HepG2 (cell line): ENCODE results near the gene GLE1. TPM values are rescaled to one million over a fixed set of nuclear protein-coding genes. Genes with fewer than 3 reads are reported as not detected.
A peak's percentile ranks its signal among the peaks of the same experiment; 100 is the strongest.

ENCODE experiments used
- ETV5 ChIP-seq: IDR thresholded peaks from 2 replicates; pipeline ENCODE4 v1.6.1; 2018; ENCODE audit warnings: missing biosample characterization, missing genetic modification reagents, inconsistent platforms, borderline replicate concordance
- FOXK2 ChIP-seq: fragments of 450-650 bp; IDR thresholded peaks from 2 replicates; pipeline ENCODE4 v1.6.1; 2016
- FOXO1 ChIP-seq: sonication (generic); formaldehyde crosslinking; IDR thresholded peaks from 2 replicates; pipeline ENCODE4 v1.4.0; 2020; ENCODE audit warnings: missing genetic modification reagents
- GABPB1 ChIP-seq: IDR thresholded peaks from 2 replicates; pipeline ENCODE4 v1.6.1; 2016; ENCODE audit warnings: mild to moderate bottlenecking, missing genetic modification reagents, moderate library complexity, missing compliant biosample characterization
- GATAD1 ChIP-seq: IDR thresholded peaks from 2 replicates; pipeline ENCODE4 v1.6.1; 2016; ENCODE audit warnings: missing genetic modification reagents, missing compliant biosample characterization
- MTF1 ChIP-seq: sonication (generic); formaldehyde crosslinking; IDR thresholded peaks from 2 replicates; pipeline ENCODE4 v1.5.0; 2020; ENCODE audit warnings: missing genetic modification reagents
- MYC ChIP-seq: sonication (generic); formaldehyde crosslinking; IDR thresholded peaks from 2 replicates; pipeline ENCODE4 v1.9.0; 2021; ENCODE audit warnings: missing genetic modification reagents, borderline replicate concordance
- NFYB ChIP-seq: sonication (generic); formaldehyde crosslinking; IDR thresholded peaks from 2 replicates; pipeline ENCODE4 v1.4.0; 2020; ENCODE audit warnings: missing genetic modification reagents
- NPAS2 ChIP-seq: sonication (generic); formaldehyde crosslinking; IDR thresholded peaks from 2 replicates; pipeline ENCODE4 v1.8.0; 2022; ENCODE audit warnings: mild to moderate bottlenecking, missing genetic modification reagents, borderline replicate concordance
- SALL2 ChIP-seq: sonication (generic); formaldehyde crosslinking; IDR thresholded peaks from 2 replicates; pipeline ENCODE4 v1.8.1; 2023; ENCODE audit warnings: mild to moderate bottlenecking, missing genetic modification reagents, inconsistent platforms
- TGIF2 ChIP-seq: IDR thresholded peaks from 2 replicates; pipeline ENCODE4 v1.6.1; 2016; ENCODE audit warnings: control low read depth, missing compliant biosample characterization
- YY1 ChIP-seq: IDR thresholded peaks from 2 replicates; pipeline ENCODE4 v1.6.1; 2011; ENCODE audit warnings: low read length, low read depth, moderate library complexity, mild to moderate bottlenecking; ENCODE audit not compliant: insufficient read depth, insufficient replicate concordance
- ZFP36 ChIP-seq: fragments of 150-350 bp; IDR thresholded peaks from 2 replicates; pipeline ENCODE4 v1.6.1; 2018; ENCODE audit warnings: borderline replicate concordance, low read length, low read depth; ENCODE audit not compliant: partially characterized antibody
- ZFP62 ChIP-seq: sonication (generic); formaldehyde crosslinking; IDR thresholded peaks from 2 replicates; pipeline ENCODE4 v1.4.0; 2020; ENCODE audit warnings: missing genetic modification reagents
- ZNF616 ChIP-seq: sonication (generic); formaldehyde crosslinking; IDR thresholded peaks from 2 replicates; pipeline ENCODE4 v1.5.0; 2020; ENCODE audit warnings: low read depth, mild to moderate bottlenecking, missing genetic modification reagents
- ZNF777 ChIP-seq: sonication (generic); formaldehyde crosslinking; IDR thresholded peaks from 2 replicates; pipeline ENCODE4 v1.4.0; 2020; ENCODE audit warnings: missing genetic modification reagents
- ZNF878 ChIP-seq: sonication (generic); formaldehyde crosslinking; IDR thresholded peaks from 2 replicates; pipeline ENCODE4 v1.8.1; 2023; ENCODE audit warnings: mild to moderate bottlenecking, missing genetic modification reagents, moderate library complexity
- polyA plus RNA-seq, 8 experiments: library from polyadenylated mRNA; depleted of rRNA in 3 of 8; stranded (reverse) in 7 of 8; unstranded in 1 of 8; fragments of >200 nt; fragmentation: Illumina TruSeq in 4 of 8; extraction: Trizol in 4 of 8; gene quantifications; 2 replicates each; pipeline versions ENCODE4 v1.2.1 to v1.2.3, GENCODE V29; 2011 to 2016; ENCODE audit warnings: low read depth in 4 of 8, missing spikeins in 1 of 8, mixed read lengths in 1 of 8; ENCODE audit not compliant: insufficient read depth in 1 of 8
- total RNA-seq, 5 experiments: library from RNA; depleted of rRNA; stranded (reverse); fragments of >200 nt; fragmentation: Illumina TruSeq; extraction: Trizol; gene quantifications; 2 replicates each; pipeline ENCODE4 v1.2.3, GENCODE V29; 2016; ENCODE audit warnings: low read depth in 1 of 5
- TF ChIP-seq, protein P1 (sequence below): sonication (generic); formaldehyde crosslinking; IDR thresholded peaks from 2 replicates; pipeline ENCODE4 v1.9.0; 2022; ENCODE audit warnings: low read depth, missing genetic modification reagents
- TF ChIP-seq, protein P2 (sequence below): sonication (generic); formaldehyde crosslinking; IDR thresholded peaks from 2 replicates; pipeline ENCODE4 v1.5.1; 2020; ENCODE audit warnings: mild to moderate bottlenecking, missing genetic modification reagents
- TF ChIP-seq, protein P3 (sequence below): sonication (generic); formaldehyde crosslinking; IDR thresholded peaks from 2 replicates; pipeline ENCODE4 v1.5.0; 2020; ENCODE audit warnings: mild to moderate bottlenecking, missing genetic modification reagents
- TF ChIP-seq, protein P4 (sequence below): sonication (generic); formaldehyde crosslinking; conservative IDR thresholded peaks from 2 replicates; pipeline ENCODE4 v1.8.0; 2022; ENCODE audit warnings: mild to moderate bottlenecking, moderate library complexity, missing genetic modification reagents

Gene GLE1
- total and polyA plus RNA-seq, 2 of the 13 experiments (the other 11 are each of a cell fraction or from before 2014, with no cell fraction given), result 14.7 to 28.8 TPM

DNA sequence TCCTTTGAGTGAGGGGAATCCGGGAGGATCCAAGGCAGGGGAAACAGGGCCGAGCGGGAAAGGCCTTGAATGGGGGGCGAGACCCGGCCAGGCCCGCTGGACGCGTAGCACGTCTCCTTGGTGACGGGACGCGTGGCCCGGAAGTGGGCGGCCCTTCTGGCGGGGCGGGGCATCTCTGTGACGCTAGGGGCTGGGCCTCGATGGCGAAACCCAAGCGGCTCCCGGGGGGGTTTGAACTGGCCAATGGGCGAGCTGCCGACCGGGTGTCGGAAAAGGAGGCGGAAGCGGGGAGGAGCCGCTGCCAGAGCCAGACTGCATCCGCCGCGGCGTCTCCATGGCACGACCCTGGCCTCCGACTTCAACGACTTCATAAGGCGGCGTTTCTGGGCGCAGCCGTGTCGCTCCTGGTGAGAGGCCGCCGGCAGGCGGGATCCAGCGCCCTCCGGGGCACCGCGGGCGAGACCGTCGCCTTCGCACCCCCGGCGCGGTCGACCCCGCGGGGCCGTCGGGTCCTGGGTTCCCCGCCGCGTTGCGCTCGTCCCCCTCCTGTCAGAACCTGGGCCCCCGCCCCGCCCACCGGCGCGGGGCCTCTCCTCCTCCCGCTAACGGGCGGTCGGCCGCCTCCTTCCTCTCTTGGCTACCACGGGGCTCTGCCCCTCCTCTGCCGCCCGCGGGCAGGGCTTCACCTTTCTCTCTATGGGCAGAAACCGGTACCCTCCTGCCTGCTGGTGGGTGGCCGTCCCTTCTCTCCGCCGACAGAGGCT is 48.5 kb upstream of the GLE1 start, which contains the start of gene ODF2 (continued):
- TF ChIP-seq, protein P1, sequence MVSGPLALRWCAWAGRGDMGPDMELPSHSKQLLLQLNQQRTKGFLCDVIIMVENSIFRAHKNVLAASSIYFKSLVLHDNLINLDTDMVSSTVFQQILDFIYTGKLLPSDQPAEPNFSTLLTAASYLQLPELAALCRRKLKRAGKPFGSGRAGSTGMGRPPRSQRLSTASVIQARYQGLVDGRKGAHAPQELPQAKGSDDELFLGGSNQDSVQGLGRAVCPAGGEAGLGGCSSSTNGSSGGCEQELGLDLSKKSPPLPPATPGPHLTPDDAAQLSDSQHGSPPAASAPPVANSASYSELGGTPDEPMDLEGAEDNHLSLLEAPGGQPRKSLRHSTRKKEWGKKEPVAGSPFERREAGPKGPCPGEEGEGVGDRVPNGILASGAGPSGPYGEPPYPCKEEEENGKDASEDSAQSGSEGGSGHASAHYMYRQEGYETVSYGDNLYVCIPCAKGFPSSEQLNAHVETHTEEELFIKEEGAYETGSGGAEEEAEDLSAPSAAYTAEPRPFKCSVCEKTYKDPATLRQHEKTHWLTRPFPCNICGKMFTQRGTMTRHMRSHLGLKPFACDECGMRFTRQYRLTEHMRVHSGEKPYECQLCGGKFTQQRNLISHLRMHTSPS (CRISPR knock-in tag), result no peak
- TF ChIP-seq NFYB (CRISPR knock-in tag) (peak; percentile 87), TGIF2 (CRISPR knock-in tag) (peak; percentile 79; the same call in 1 of the 2 replicates), ETV5 (CRISPR knock-in tag) (peak; percentile 90), ZNF878 (CRISPR knock-in tag) (0 out of 2 replicates have a peak, but pooled peaks have one; percentile 72), FOXK2 (no peak), ZNF616 (no peak), ZNF777 (peak; percentile 97), MTF1 (no peak), MYC (CRISPR knock-in tag) (peak; percentile 71), FOXO1 (0 out of 2 replicates have a peak, but pooled peaks have one; percentile 15), ZFP62 (CRISPR knock-in tag) (no peak), GATAD1 (CRISPR knock-in tag) (peak; percentile 68), GABPB1 (CRISPR knock-in tag) (peak; percentile 95), YY1 (peak; percentile 56), ZFP36 (no peak), SALL2 (CRISPR knock-in tag) (peak; percentile 85; the same call in 1 of the 2 replicates), NPAS2 (no peak)
- TF ChIP-seq, protein P2, sequence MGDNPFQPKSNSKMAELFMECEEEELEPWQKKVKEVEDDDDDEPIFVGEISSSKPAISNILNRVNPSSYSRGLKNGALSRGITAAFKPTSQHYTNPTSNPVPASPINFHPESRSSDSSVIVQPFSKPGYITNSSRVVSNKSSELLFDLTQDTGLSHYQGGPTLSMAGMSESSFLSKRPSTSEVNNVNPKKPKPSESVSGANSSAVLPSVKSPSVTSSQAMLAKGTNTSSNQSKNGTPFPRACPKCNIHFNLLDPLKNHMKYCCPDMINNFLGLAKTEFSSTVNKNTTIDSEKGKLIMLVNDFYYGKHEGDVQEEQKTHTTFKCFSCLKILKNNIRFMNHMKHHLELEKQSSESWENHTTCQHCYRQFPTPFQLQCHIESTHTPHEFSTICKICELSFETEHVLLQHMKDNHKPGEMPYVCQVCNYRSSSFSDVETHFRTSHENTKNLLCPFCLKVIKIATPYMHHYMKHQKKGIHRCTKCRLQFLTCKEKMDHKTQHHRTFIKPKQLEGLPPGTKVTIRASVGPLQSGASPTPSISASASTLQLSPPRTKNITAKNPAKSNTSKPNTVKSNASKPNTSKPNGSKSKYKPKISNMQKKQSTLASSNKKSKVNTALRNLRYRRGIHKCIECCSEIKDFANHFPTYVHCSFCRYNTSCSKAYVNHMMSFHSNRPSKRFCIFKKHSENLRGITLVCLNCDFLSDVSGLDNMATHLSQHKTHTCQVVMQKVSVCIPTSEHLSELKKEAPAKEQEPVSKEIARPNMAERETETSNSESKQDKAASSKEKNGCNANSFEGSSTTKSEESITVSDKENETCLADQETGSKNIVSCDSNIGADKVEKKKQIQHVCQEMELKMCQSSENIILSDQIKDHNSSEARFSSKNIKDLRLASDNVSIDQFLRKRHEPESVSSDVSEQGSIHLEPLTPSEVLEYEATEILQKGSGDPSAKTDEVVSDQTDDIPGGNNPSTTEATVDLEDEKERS (CRISPR knock-in tag), result no peak
- TF ChIP-seq, protein P3, sequence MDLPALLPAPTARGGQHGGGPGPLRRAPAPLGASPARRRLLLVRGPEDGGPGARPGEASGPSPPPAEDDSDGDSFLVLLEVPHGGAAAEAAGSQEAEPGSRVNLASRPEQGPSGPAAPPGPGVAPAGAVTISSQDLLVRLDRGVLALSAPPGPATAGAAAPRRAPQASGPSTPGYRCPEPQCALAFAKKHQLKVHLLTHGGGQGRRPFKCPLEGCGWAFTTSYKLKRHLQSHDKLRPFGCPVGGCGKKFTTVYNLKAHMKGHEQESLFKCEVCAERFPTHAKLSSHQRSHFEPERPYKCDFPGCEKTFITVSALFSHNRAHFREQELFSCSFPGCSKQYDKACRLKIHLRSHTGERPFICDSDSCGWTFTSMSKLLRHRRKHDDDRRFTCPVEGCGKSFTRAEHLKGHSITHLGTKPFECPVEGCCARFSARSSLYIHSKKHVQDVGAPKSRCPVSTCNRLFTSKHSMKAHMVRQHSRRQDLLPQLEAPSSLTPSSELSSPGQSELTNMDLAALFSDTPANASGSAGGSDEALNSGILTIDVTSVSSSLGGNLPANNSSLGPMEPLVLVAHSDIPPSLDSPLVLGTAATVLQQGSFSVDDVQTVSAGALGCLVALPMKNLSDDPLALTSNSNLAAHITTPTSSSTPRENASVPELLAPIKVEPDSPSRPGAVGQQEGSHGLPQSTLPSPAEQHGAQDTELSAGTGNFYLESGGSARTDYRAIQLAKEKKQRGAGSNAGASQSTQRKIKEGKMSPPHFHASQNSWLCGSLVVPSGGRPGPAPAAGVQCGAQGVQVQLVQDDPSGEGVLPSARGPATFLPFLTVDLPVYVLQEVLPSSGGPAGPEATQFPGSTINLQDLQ (CRISPR knock-in tag), result 0 out of 2 replicates have a peak, but pooled peaks have one; percentile 42
- TF ChIP-seq, protein P4, sequence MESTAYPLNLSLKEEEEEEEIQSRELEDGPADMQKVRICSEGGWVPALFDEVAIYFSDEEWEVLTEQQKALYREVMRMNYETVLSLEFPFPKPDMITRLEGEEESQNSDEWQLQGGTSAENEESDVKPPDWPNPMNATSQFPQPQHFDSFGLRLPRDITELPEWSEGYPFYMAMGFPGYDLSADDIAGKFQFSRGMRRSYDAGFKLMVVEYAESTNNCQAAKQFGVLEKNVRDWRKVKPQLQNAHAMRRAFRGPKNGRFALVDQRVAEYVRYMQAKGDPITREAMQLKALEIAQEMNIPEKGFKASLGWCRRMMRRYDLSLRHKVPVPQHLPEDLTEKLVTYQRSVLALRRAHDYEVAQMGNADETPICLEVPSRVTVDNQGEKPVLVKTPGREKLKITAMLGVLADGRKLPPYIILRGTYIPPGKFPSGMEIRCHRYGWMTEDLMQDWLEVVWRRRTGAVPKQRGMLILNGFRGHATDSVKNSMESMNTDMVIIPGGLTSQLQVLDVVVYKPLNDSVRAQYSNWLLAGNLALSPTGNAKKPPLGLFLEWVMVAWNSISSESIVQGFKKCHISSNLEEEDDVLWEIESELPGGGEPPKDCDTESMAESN (CRISPR knock-in tag), result peak; percentile 65; the same call in 1 of the 2 replicates
